ENCODE measurements around the gene SMIM24. TPM values are rescaled to one million over a fixed set of nuclear protein-coding genes. Genes with fewer than 3 reads are reported as not detected.
A peak's percentile ranks its signal among the peaks of the same experiment; 100 is the strongest.

The SMIM24 gene
- total and polyA plus RNA-seq, 9 of the 15 experiments (the other 6 are each of a cell fraction or from before 2014, with no cell fraction given): 0.45 to 12.3 (median 1.4) TPM; not detected in 1

DNA sequence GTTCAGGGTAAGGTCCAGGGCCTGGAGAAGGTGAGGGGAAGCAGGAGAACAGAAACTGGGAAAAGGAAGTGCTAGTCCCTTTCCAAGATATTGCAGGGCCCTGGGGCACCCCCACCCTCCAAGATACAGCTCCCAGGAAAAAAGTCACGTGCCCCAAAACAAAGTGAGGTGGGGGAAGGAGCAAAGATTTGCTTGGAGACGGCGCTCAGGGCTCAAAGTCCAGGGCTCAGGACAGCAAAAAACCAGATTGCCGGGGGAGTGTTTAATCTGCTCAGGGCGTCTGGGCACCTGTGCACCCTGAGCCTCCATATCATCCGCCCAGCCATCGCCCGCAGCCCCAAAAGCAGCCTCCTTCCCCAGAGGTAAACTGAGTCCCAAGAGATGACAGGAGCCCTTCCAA, 6.3 kb downstream of the SMIM24 start (continued):
- TF ChIP-seq ZNF318 (IDR thresholded peaks at IDR 0.05; ENCODE audit: borderline replicate concordance in 1 of 2, low read depth in 1 of 2): no peak
- TF ChIP-seq MCM2 (IDR thresholded peaks at IDR 0.05; ENCODE audit: low read depth): no peak
- TF ChIP-seq, protein P1, sequence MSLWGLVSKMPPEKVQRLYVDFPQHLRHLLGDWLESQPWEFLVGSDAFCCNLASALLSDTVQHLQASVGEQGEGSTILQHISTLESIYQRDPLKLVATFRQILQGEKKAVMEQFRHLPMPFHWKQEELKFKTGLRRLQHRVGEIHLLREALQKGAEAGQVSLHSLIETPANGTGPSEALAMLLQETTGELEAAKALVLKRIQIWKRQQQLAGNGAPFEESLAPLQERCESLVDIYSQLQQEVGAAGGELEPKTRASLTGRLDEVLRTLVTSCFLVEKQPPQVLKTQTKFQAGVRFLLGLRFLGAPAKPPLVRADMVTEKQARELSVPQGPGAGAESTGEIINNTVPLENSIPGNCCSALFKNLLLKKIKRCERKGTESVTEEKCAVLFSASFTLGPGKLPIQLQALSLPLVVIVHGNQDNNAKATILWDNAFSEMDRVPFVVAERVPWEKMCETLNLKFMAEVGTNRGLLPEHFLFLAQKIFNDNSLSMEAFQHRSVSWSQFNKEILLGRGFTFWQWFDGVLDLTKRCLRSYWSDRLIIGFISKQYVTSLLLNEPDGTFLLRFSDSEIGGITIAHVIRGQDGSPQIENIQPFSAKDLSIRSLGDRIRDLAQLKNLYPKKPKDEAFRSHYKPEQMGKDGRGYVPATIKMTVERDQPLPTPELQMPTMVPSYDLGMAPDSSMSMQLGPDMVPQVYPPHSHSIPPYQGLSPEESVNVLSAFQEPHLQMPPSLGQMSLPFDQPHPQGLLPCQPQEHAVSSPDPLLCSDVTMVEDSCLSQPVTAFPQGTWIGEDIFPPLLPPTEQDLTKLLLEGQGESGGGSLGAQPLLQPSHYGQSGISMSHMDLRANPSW (CRISPR knock-in tag; IDR thresholded peaks at IDR 0.05): no peak
- TF ChIP-seq TAL1 (IDR thresholded peaks at IDR 0.05): no peak
- TF ChIP-seq RAD51 (IDR thresholded peaks at IDR 0.05; ENCODE audit: borderline replicate concordance, low read depth): peak; percentile 32; the same call in 1 of the 2 replicates
- no peak for TF ChIP-seq HDGF (IDR thresholded peaks at IDR 0.05)
- no peak for TF ChIP-seq NFE2L1 (tag; IDR thresholded peaks at IDR 0.05; ENCODE audit: borderline replicate concordance, low read depth)
- no peak for TF ChIP-seq BCLAF1 (IDR thresholded peaks at IDR 0.05; ENCODE audit: borderline replicate concordance in 1 of 2, control insufficient read depth in 1 of 2, low read depth in 2 of 2, low read length in 1 of 2)
